Hepatocyte (in vitro differentiated cells): ENCODE results near the gene GUCD1.

Experiments
- EZH2 ChIP-seq: fragments of 200-600 bp; sonication (generic); IDR thresholded peaks from 2 replicates; pipeline ENCODE4 v1.6.1; 2016; ENCODE audit warnings: antibody characterized with exemption, mild to moderate bottlenecking, borderline replicate concordance
- TF ChIP-seq, protein P1 (sequence below): fragments of 200-600 bp; sonication (generic); IDR thresholded peaks from 2 replicates; pipeline ENCODE4 v1.5.1; 2016; ENCODE audit warnings: antibody characterized with exemption, mild to moderate bottlenecking; ENCODE audit not compliant: poor library complexity

DNA sequence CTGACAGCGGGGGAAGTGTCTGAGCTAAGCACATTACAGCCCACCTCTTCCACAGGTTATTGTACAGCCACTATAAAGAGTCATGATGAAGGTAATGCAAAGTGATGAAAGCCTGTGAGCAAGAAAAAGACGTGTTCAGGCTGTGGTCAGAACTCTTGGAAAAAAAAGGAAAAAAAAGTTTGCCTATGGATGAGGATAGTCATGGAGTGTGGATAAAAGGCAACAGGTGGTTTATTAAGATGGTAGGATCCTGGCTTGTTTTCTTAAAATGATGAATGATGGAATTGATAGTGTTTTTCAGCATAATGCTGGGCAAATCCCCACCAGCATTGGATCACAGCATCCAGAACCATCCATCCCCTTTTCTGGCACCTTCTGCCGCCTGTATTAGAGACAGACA is 36.7 kb downstream of the GUCD1 start:
- TF ChIP-seq, protein P1, sequence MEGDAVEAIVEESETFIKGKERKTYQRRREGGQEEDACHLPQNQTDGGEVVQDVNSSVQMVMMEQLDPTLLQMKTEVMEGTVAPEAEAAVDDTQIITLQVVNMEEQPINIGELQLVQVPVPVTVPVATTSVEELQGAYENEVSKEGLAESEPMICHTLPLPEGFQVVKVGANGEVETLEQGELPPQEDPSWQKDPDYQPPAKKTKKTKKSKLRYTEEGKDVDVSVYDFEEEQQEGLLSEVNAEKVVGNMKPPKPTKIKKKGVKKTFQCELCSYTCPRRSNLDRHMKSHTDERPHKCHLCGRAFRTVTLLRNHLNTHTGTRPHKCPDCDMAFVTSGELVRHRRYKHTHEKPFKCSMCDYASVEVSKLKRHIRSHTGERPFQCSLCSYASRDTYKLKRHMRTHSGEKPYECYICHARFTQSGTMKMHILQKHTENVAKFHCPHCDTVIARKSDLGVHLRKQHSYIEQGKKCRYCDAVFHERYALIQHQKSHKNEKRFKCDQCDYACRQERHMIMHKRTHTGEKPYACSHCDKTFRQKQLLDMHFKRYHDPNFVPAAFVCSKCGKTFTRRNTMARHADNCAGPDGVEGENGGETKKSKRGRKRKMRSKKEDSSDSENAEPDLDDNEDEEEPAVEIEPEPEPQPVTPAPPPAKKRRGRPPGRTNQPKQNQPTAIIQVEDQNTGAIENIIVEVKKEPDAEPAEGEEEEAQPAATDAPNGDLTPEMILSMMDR: no peak
- no peak for TF ChIP-seq EZH2
